AG10803 (cell line): Measurements from ENCODE around the gene RNU6-1.
A peak's percentile ranks its signal among the peaks of the same experiment; 100 is the strongest.

ENCODE experiments used
- DNase-seq: peaks from one replicate; pipeline ENCODE4 v3.0.0; 2010; ENCODE audit warnings: low read depth
- H3K4me3 ChIP-seq: 2 replicates; pipeline ENCODE4 v1.5.1; 2011; ENCODE audit warnings: mild to moderate bottlenecking, low read length, control low read depth
- CTCF ChIP-seq: conservative IDR thresholded peaks from 2 replicates; pipeline ENCODE4 v1.5.1; 2011; ENCODE audit warnings: mild to moderate bottlenecking, low read length, control low read depth, inconsistent platforms

Gene RNU6-1

GRCh38 chr15:67839499-67839928 lies 331 bp downstream of the RNU6-1 start:
- TF ChIP-seq CTCF = no peak
- peak overlapping the region; percentile 96 for H3K4me3 ChIP-seq
- peak; percentile 40 for DNase-seq

GRCh38 chr15:67838789-67839332 lies 984 bp downstream of the RNU6-1 start:
- peak; percentile 35 for DNase-seq
- TF ChIP-seq CTCF = no peak

GRCh38 chr15:67836955-67837354 lies 2.9 kb downstream of the RNU6-1 start:
- DNase-seq = no peak
- TF ChIP-seq CTCF = no peak
- H3K4me3 ChIP-seq = no peak overlapping the region

More at GRCh38 chr15:67838789-67839332, 984 bp downstream of the RNU6-1 start:
- H3K4me3 ChIP-seq = no peak overlapping the region; the same call in 1 of the 2 replicates

- peak; percentile 81 for TF ChIP-seq CTCF
- peak; percentile 29 for DNase-seq
- H3K4me3 ChIP-seq = 0 out of 2 replicates have a peak overlapping the region, but pooled peaks have one; percentile 50
Observed at GRCh38 chr15:67836477-67836876, 3.4 kb downstream of the RNU6-1 start.

- TF ChIP-seq CTCF = no peak
- H3K4me3 ChIP-seq = peak overlapping the region; percentile 50
- no peak for DNase-seq
Observed at GRCh38 chr15:67836134-67836455, 3.8 kb downstream of the RNU6-1 start.

GRCh38 chr15:67835297-67836133 lies 4.3 kb downstream of the RNU6-1 start:
- DNase-seq = no peak
- peak overlapping the region; percentile 50 for H3K4me3 ChIP-seq
- TF ChIP-seq CTCF = no peak
